OCI-LY7 (cell line): ENCODE results near the gene ABCC5.

Experiments used
- EZH2phosphoT487 ChIP-seq: fragments of 200-600 bp; sonication (generic); IDR thresholded peaks from 2 replicates; pipeline ENCODE4 v1.6.1; 2018; ENCODE audit warnings: low read depth, borderline replicate concordance, mild to moderate bottlenecking, mixed run types, antibody characterized with exemption, low read length, moderate library complexity, mixed read lengths
- TF ChIP-seq, protein P1 (sequence below): fragments of 200-600 bp; sonication (generic); conservative IDR thresholded peaks from 2 replicates; pipeline ENCODE4 v1.5.1; 2014; ENCODE audit warnings: mild to moderate bottlenecking, antibody characterized with exemption, low read length, moderate library complexity, mixed read lengths

DNA sequence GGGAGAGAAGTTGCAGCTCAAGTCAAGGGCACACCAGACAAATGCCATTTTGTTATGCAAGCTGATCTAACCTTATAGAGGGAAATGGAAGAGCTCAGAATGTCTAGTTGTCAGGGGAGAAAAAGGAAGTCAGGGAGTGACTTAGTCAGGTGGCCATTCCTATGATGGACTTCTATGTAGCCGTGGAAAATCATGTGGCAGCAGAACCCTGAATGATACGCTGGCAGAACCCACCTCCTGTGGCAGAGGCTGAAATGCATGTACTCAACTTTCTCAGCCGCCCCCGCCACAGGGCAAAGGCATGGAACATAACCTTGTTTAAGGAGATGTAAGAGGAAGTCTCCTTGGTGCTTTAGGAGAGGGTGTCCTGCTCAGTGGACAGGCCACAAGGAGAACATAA, 95.3 kb downstream of the ABCC5 start:
- TF ChIP-seq EZH2phosphoT487 = no peak
- TF ChIP-seq, protein P1, sequence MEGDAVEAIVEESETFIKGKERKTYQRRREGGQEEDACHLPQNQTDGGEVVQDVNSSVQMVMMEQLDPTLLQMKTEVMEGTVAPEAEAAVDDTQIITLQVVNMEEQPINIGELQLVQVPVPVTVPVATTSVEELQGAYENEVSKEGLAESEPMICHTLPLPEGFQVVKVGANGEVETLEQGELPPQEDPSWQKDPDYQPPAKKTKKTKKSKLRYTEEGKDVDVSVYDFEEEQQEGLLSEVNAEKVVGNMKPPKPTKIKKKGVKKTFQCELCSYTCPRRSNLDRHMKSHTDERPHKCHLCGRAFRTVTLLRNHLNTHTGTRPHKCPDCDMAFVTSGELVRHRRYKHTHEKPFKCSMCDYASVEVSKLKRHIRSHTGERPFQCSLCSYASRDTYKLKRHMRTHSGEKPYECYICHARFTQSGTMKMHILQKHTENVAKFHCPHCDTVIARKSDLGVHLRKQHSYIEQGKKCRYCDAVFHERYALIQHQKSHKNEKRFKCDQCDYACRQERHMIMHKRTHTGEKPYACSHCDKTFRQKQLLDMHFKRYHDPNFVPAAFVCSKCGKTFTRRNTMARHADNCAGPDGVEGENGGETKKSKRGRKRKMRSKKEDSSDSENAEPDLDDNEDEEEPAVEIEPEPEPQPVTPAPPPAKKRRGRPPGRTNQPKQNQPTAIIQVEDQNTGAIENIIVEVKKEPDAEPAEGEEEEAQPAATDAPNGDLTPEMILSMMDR = no peak
